Neural cell (in vitro differentiated cells): ENCODE measurements around the gene RCAN1. TPM values are rescaled to one million over a fixed set of nuclear protein-coding genes. Genes with fewer than 3 reads are reported as not detected.

ENCODE experiments used
- H2AFZ ChIP-seq: fragments of 200-600, 300-800 bp; sonication (generic), shearing (Covaris generic); 2 replicates; pipeline ENCODE4 v1.6.0; 2014; ENCODE audit warnings: low read depth, mild to moderate bottlenecking, antibody characterized with exemption, low read length, moderate library complexity
- H3F3A ChIP-seq: fragments of 200-600 bp; shearing (Covaris generic); 2 replicates; pipeline ENCODE4 v1.6.1; 2016; ENCODE audit warnings: mild to moderate bottlenecking, moderate library complexity, mixed read lengths, antibody characterized with exemption, low read length; ENCODE audit not compliant: insufficient read depth, poor library complexity, severe bottlenecking
- H3K27ac ChIP-seq: fragments of 200-600, 300-800 bp; sonication (generic), shearing (Covaris generic); 2 replicates; pipeline ENCODE4 v1.5.1; 2014; ENCODE audit warnings: mild to moderate bottlenecking, low read length, moderate library complexity
- H3K27me3 ChIP-seq: fragments of 300-800, 200-600 bp; sonication (generic), shearing (Covaris generic); 2 replicates; pipeline ENCODE4 v1.6.0; 2014; ENCODE audit warnings: mild to moderate bottlenecking, low read depth, low read length, moderate library complexity; ENCODE audit not compliant: insufficient read depth
- H3K36me3 ChIP-seq: fragments of 300-800, 200-600 bp; sonication (generic), shearing (Covaris generic); 2 replicates; pipeline ENCODE4 v1.5.1; 2014; ENCODE audit warnings: mild to moderate bottlenecking, antibody characterized with exemption, low read length, moderate library complexity; ENCODE audit not compliant: insufficient read depth
- H3K4me2 ChIP-seq: fragments of 300-800, 200-600 bp; sonication (generic), shearing (Covaris generic); 2 replicates; pipeline ENCODE4 v1.6.0; 2014; ENCODE audit warnings: mild to moderate bottlenecking, low read length
- H3K4me3 ChIP-seq: fragments of 300-800, 200-600 bp; sonication (generic), shearing (Covaris generic); 2 replicates; pipeline ENCODE4 v1.5.1; 2014; ENCODE audit warnings: mild to moderate bottlenecking, low read length, moderate library complexity
- H3K79me2 ChIP-seq: fragments of 200-600 bp; shearing (Covaris generic); replicated peaks from 2 replicates; pipeline ENCODE4 v1.6.0; 2014; ENCODE audit warnings: mild to moderate bottlenecking, low read length, moderate library complexity; ENCODE audit not compliant: insufficient read depth
- H3K9ac ChIP-seq: fragments of 300-800, 200-600 bp; sonication (generic), shearing (Covaris generic); 2 replicates; pipeline ENCODE4 v1.6.1; 2016; ENCODE audit warnings: mild to moderate bottlenecking, low read length, mixed read lengths
- H3K9me2 ChIP-seq: fragments of 200-600 bp; shearing (Covaris generic); 2 replicates; pipeline ENCODE4 v1.6.1; 2016; ENCODE audit warnings: mild to moderate bottlenecking, low read length, mixed read lengths; ENCODE audit not compliant: insufficient read depth
- H3K9me3 ChIP-seq: fragments of 200-600, 300-800 bp; sonication (generic), shearing (Covaris generic); 2 replicates; pipeline ENCODE4 v1.6.1; 2016; ENCODE audit warnings: mild to moderate bottlenecking, mixed run types, low read length, moderate library complexity, mixed read lengths
- H4K20me1 ChIP-seq: fragments of 200-600 bp; shearing (Covaris generic); 2 replicates; pipeline ENCODE4 v1.6.1; 2016; ENCODE audit warnings: mild to moderate bottlenecking, mixed run types; ENCODE audit not compliant: insufficient read depth
- CTCF ChIP-seq: fragments of 450-650 bp; IDR thresholded peaks from 2 replicates; pipeline ENCODE4 v1.5.1; 2014; ENCODE audit warnings: antibody characterized with exemption, mild to moderate bottlenecking, moderate library complexity; ENCODE audit not compliant: poor library complexity, severe bottlenecking
- EP300 ChIP-seq: fragments of 450-650 bp; conservative IDR thresholded peaks from 2 replicates; pipeline ENCODE4 v1.6.1; 2014; ENCODE audit warnings: antibody characterized with exemption, mild to moderate bottlenecking, moderate library complexity; ENCODE audit not compliant: poor library complexity, severe bottlenecking
- EZH2 ChIP-seq: fragments of 200-600, 300-800 bp; shearing (Covaris generic), sonication (generic); IDR thresholded peaks from 2 replicates; pipeline ENCODE4 v1.6.1; 2014; ENCODE audit warnings: antibody characterized with exemption, low read length, borderline replicate concordance, mild to moderate bottlenecking; ENCODE audit not compliant: insufficient read depth, poor library complexity, severe bottlenecking
- MXI1 ChIP-seq: fragments of 450-650 bp; conservative IDR thresholded peaks from 2 replicates; pipeline ENCODE4 v1.6.1; 2014; ENCODE audit warnings: antibody characterized with exemption, mild to moderate bottlenecking; ENCODE audit not compliant: poor library complexity, severe bottlenecking
- POLR2AphosphoS5 ChIP-seq: IDR thresholded peaks from 2 replicates; pipeline ENCODE4 v1.6.1; 2012
- RAD21 ChIP-seq: fragments of 450-650 bp; conservative IDR thresholded peaks from 2 replicates; pipeline ENCODE4 v1.6.1; 2014; ENCODE audit warnings: antibody characterized with exemption, mild to moderate bottlenecking, moderate library complexity
- REST ChIP-seq: IDR thresholded peaks from 2 replicates; pipeline ENCODE4 v1.6.1; 2012; ENCODE audit warnings: borderline replicate concordance
- SMC3 ChIP-seq: fragments of 450-650 bp; conservative IDR thresholded peaks from 2 replicates; pipeline ENCODE4 v1.6.1; 2014; ENCODE audit warnings: antibody characterized with exemption, mild to moderate bottlenecking, moderate library complexity; ENCODE audit not compliant: poor library complexity
- TAF1 ChIP-seq: IDR thresholded peaks from 2 replicates; pipeline ENCODE4 v1.6.1; 2012; ENCODE audit warnings: low read depth
- polyA plus RNA-seq: library from polyadenylated mRNA; depleted of rRNA; stranded (reverse); fragments of >200 nt; gene quantifications from 2 replicates; pipeline ENCODE4 v1.2.3, GENCODE V29; 2014

The RCAN1 gene
- polyA plus RNA-seq, 1 donor from 2014 or later = 46.0 TPM

- no peaks in the 10 kb centered on the region for H3K79me2 ChIP-seq
- H4K20me1 ChIP-seq = no peaks in the 10 kb centered on the region
- TF ChIP-seq CTCF (no peak), EZH2 (no peak), MXI1 (no peak)
- H3K36me3 ChIP-seq = no peaks in the 10 kb centered on the region
- no peaks in the 10 kb centered on the region for H3F3A ChIP-seq
- H3K9me3 ChIP-seq = no peaks in the 10 kb centered on the region
- peaks cover 9% of the 10 kb centered on the region for H3K27me3 ChIP-seq
- H3K4me2 ChIP-seq = no peak overlapping the region
- H2AFZ ChIP-seq = no peak overlapping the region
- H3K9ac ChIP-seq = no peak overlapping the region
- H3K27ac ChIP-seq = no peak overlapping the region
- H3K9me2 ChIP-seq = no peaks in the 10 kb centered on the region
- peak overlapping the region; percentile 73 for H3K4me3 ChIP-seq
These were observed 2.4 kb downstream of the RCAN1 start for GRCh38 chr21:34612557-34612956.

GRCh38 chr21:34612056-34612455, 2.9 kb downstream of the RCAN1 start:
- Histone ChIP-seq H2AFZ (no peak overlapping the region), H3K27ac (no peak overlapping the region), H3K9me2 (no peaks in the 10 kb centered on the region), H3K36me3 (no peaks in the 10 kb centered on the region), H3K27me3 (peaks cover 9% of the 10 kb centered on the region), H3K79me2 (no peaks in the 10 kb centered on the region), H3F3A (no peaks in the 10 kb centered on the region), H3K9me3 (no peaks in the 10 kb centered on the region), H4K20me1 (no peaks in the 10 kb centered on the region), H3K9ac (no peak overlapping the region), H3K4me2 (no peak overlapping the region), H3K4me3 (peak overlapping the region; percentile 73)
- TF ChIP-seq EP300 = no peak
- TF ChIP-seq POLR2AphosphoS5 = no peak
- no peak for TF ChIP-seq EZH2
- TF ChIP-seq CTCF = no peak
- no peak for TF ChIP-seq REST
- TF ChIP-seq SMC3 = no peak
- no peak for TF ChIP-seq TAF1
- no peak for TF ChIP-seq RAD21
- no peak for TF ChIP-seq MXI1
